Endothelial cell of umbilical vein (primary cell): Measurements from ENCODE around the gene GTSE1. TPM values are rescaled to one million over a fixed set of nuclear protein-coding genes. Genes with fewer than 3 reads are reported as not detected.
A peak's percentile ranks its signal among the peaks of the same experiment; 100 is the strongest.

Experiments
- BruUV-seq: library from RNA; stranded (reverse); fragments of 400-500 nt; replicated peaks from 2 replicates; lab custom pipeline; 2021; lab: Mats Ljungman, UMichigan
- CTCF ChIA-PET: fragments of 300-600, 350-600 bp; sonication (Branson Sonifier 250); formaldehyde crosslinking; loops from one replicate; lab custom pipeline; 2021; ENCODE audit warnings: antibody characterized with exemption, inconsistent platforms; lab: Charles Lee
- POLR2A ChIA-PET: fragments of 300-600, 350-600 bp; sonication (Branson Sonifier 250); formaldehyde crosslinking; loops from one replicate; lab custom pipeline; 2021; ENCODE audit warnings: antibody characterized with exemption, inconsistent platforms; lab: Charles Lee
- DNase-seq: peaks from one replicate; pipeline ENCODE4 v3.0.0-alpha.2; 2011; ENCODE audit warnings: low read depth, low spot score
- FAIRE-seq: peaks from 2 replicates; lab custom pipeline; 2011; peaks lifted over from hg19 to GRCh38; lab: Jason Lieb, UNC
- H2AFZ ChIP-seq: 2 replicates; pipeline ENCODE4 v1.6.0; 2012; ENCODE audit warnings: low read depth, low read length, control low read depth, inconsistent platforms
- H3K27ac ChIP-seq: 2 replicates; pipeline ENCODE4 v1.5.1; 2011; ENCODE audit warnings: low read depth, mild to moderate bottlenecking, control low read depth, low read length, moderate library complexity; ENCODE audit not compliant: insufficient read depth
- H3K27me3 ChIP-seq, 2 experiments: 2 replicates each; pipeline versions ENCODE4 v1.6.0 to v1.6.1; 2011; ENCODE audit warnings: low read length in 2 of 2, mixed read lengths in 1 of 2; ENCODE audit not compliant: control insufficient read depth in 2 of 2, insufficient read depth in 2 of 2
- H3K36me3 ChIP-seq, 2 experiments: 2 replicates in 1 of 2; 3 replicates in 1 of 2; pipeline ENCODE4 v1.5.1; 2011; ENCODE audit warnings: low read length in 2 of 2, mild to moderate bottlenecking in 1 of 2, moderate library complexity in 1 of 2; ENCODE audit not compliant: control insufficient read depth in 2 of 2, insufficient read depth in 2 of 2; ENCODE audit errors: extremely low read depth in 1 of 2
- H3K4me1 ChIP-seq: 3 replicates; pipeline ENCODE4 v1.5.1; 2011; ENCODE audit warnings: mild to moderate bottlenecking, low read length; ENCODE audit not compliant: control insufficient read depth, insufficient read depth; ENCODE audit errors: extremely low read depth
- H3K4me2 ChIP-seq: 2 replicates; pipeline ENCODE4 v1.6.1; 2011; ENCODE audit warnings: low read length, control low read depth, mixed read lengths; ENCODE audit not compliant: insufficient read depth
- H3K4me3 ChIP-seq, 3 experiments: fragments of 200-600 bp in 1 of 3; sonication (generic), shearing (Covaris generic) in 1 of 3; replicated peaks in 1 of 3; 2 replicates each; pipeline ENCODE4 v1.5.1; 2011 to 2016; ENCODE audit warnings: control low read depth in 3 of 3, low read length in 3 of 3, mild to moderate bottlenecking in 2 of 3, inconsistent platforms in 1 of 3, low read depth in 1 of 3, moderate library complexity in 1 of 3; ENCODE audit not compliant: insufficient read depth in 1 of 3
- H3K79me2 ChIP-seq: 2 replicates; pipeline ENCODE4 v1.6.0; 2012; ENCODE audit warnings: low read length, inconsistent platforms; ENCODE audit not compliant: control insufficient read depth, insufficient read depth
- H3K9ac ChIP-seq: replicated peaks from 2 replicates; pipeline ENCODE3; 2011; ENCODE audit warnings: low read length, control low read depth; ENCODE audit not compliant: insufficient read depth; ENCODE audit errors: extremely low read depth
- H3K9me1 ChIP-seq: replicated peaks from 3 replicates; pipeline ENCODE4 v1.6.0; 2011; ENCODE audit warnings: mild to moderate bottlenecking, low read length; ENCODE audit not compliant: control insufficient read depth, insufficient read depth; ENCODE audit errors: extremely low read depth
- H3K9me3 ChIP-seq: replicated peaks from 2 replicates; pipeline ENCODE4 v1.5.1; 2012; ENCODE audit warnings: low read length, inconsistent platforms; ENCODE audit not compliant: control insufficient read depth, insufficient read depth
- H4K20me1 ChIP-seq: replicated peaks from 2 replicates; pipeline ENCODE3; 2011; ENCODE audit warnings: mild to moderate bottlenecking, low read length; ENCODE audit not compliant: control insufficient read depth, insufficient read depth; ENCODE audit errors: extremely low read depth
- FOS ChIP-seq: IDR thresholded peaks from 2 replicates; pipeline ENCODE4 v1.6.1; 2011; ENCODE audit warnings: mild to moderate bottlenecking, low read length, moderate library complexity, borderline replicate concordance; ENCODE audit not compliant: insufficient read depth
- GATA2 ChIP-seq: IDR thresholded peaks from 2 replicates; pipeline ENCODE4 v1.7.0; 2011; ENCODE audit warnings: low read depth, mild to moderate bottlenecking, moderate library complexity, mixed read lengths, low read length; ENCODE audit not compliant: insufficient read length, insufficient read depth
- JUN ChIP-seq: IDR thresholded peaks from 2 replicates; pipeline ENCODE4 v1.6.1; 2011; ENCODE audit warnings: borderline replicate concordance, low read depth; ENCODE audit not compliant: insufficient read length, insufficient read depth
- MAX ChIP-seq: IDR thresholded peaks from 2 replicates; pipeline ENCODE4 v1.6.1; 2011; ENCODE audit not compliant: insufficient read depth, insufficient read length
- MYC ChIP-seq: IDR thresholded peaks from one replicate; pipeline ENCODE4 v1.6.1; 2011; ENCODE audit warnings: mild to moderate bottlenecking, low read depth, low read length
- POLR2A ChIP-seq: IDR thresholded peaks from 2 replicates; pipeline ENCODE4 v1.6.1; 2012; ENCODE audit warnings: low read depth, mild to moderate bottlenecking, control low read depth, low read length
- POLR2AphosphoS5 ChIP-seq: IDR thresholded peaks from 2 replicates; pipeline ENCODE4 v1.6.1; 2012; ENCODE audit warnings: low read depth, mild to moderate bottlenecking, control low read depth, low read length, moderate library complexity; ENCODE audit not compliant: insufficient read depth
- dilution Hi-C: fragments of 300-500 bp; cut with MboI; formaldehyde crosslinking; loops from one replicate; pipeline ENCODE4 v1.15.0; 2019; ENCODE audit warnings: low sequenced_read_pairs; ENCODE audit not compliant: extremely low pct_ligation_motif_present
- intact Hi-C: fragments of 100-400 bp; cut with micrococcal nuclease; formaldehyde crosslinking; loops from one replicate; pipeline ENCODE4 v1.10.0; 2022
- polyA plus RNA-seq, 4 experiments: library from polyadenylated mRNA; depleted of rRNA in 3 of 4; stranded (reverse) in 3 of 4; unstranded in 1 of 4; fragments of >200 nt; gene quantifications; 2 replicates each; pipeline versions ENCODE4 v1.2.1 to v1.2.3, GENCODE V29; 2011 to 2012; ENCODE audit warnings: missing spikeins in 1 of 4
- total RNA-seq: library from RNA; stranded (reverse); gene quantifications from 2 replicates; pipeline ENCODE4 v1.2.3, GENCODE V29; 2021

The GTSE1 gene
- total and polyA plus RNA-seq, 2 donors (not counting 3 experiments of a cell fraction or from before 2014, with no cell fraction given) = 25.9 to 57.2 TPM

DNA sequence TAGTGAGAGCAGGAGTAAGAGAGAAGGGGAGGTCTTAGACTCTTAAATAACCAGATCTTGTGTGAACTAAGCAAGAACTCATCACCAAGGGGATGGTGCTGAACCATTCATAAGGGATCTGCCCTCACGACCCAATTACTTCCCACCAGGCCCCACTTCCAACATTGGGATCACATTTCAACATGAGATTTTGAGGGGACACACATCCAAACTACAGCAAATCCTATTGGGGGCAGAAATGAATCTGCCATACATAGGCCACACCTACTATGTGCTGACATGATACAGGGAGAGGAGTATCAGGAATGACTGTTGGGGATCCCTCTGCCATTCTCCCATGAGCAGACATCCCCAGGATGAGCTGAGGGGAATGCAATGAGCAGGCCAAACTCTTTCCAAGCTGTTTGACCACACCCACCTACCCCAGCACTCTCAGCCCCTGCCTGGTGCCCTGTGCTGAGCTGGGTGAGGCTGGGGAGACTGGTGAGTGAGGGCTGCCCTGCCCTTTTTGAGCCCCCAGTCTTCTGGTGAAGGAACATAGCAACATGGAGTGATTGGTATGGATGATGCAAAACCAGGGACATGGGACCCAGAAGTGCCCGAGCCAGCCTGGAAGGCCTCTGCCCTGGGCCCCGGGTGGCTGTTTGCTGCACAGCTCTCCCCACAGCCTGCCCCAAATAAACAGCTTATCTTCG is 1.2 kb upstream of the GTSE1 start:
- H3K27me3 ChIP-seq = no peaks in the 10 kb centered on the region
- ChIA-PET CTCF (interaction anchor here (1.0 to 3.0 kb wide), 4 partner anchors 15 to 173 kb away, joined by 4 to 12 read pairs (median 4); partner anchors contain the start of genes CDPF1 and TTC38), POLR2A (interaction anchor here (1.2 kb wide), 1 partner anchor 28 kb away, joined by 3 read pairs; the partner anchor contains the start of gene TTC38)
- H3K9ac ChIP-seq = no peak overlapping the region
- no peaks in the 10 kb centered on the region for H3K9me3 ChIP-seq
- FAIRE-seq = no peak
- intact Hi-C loops = loop anchor here (5.0 kb wide), 2 partner anchors 43 to 298 kb away; partner anchors contain the start of gene CDPF1
- no peak for DNase-seq
- TF ChIP-seq POLR2A = no peak
- no peak for TF ChIP-seq POLR2AphosphoS5
- TF ChIP-seq FOS = no peak
- TF ChIP-seq JUN = no peak
- TF ChIP-seq MAX = no peak
- no peak for TF ChIP-seq GATA2
- no peak for TF ChIP-seq MYC
- BruUV-seq = no TSS peak
- no peak overlapping the region for H3K27ac ChIP-seq
- H3K4me2 ChIP-seq = peak overlapping the region; percentile 53
- no peak overlapping the region for H3K4me3 ChIP-seq
- H3K9me1 ChIP-seq = no peaks in the 10 kb centered on the region
- no peak overlapping the region for H2AFZ ChIP-seq
- no peaks in the 10 kb centered on the region for H4K20me1 ChIP-seq
- peaks cover 8 to 9% of the 10 kb centered on the region in 2 experiments for H3K36me3 ChIP-seq
- peaks cover 14% of the 10 kb centered on the region for H3K4me1 ChIP-seq
- dilution Hi-C loops = no loop called here
- peaks cover 30% of the 10 kb centered on the region for H3K79me2 ChIP-seq
